AG04449 (cell line): Measurements from ENCODE around the gene PIP4K2B.
A peak's percentile ranks its signal among the peaks of the same experiment; 100 is the strongest.

ENCODE experiments used
- CTCF ChIA-PET: fragments of 350-600 bp; formaldehyde crosslinking; extraction: SDS; loops from one replicate; lab custom pipeline; 2021; ENCODE audit warnings: antibody characterized with exemption; lab: Yijun Ruan, JAX
- POLR2A ChIA-PET: fragments of 400-600, 350-600 bp; formaldehyde crosslinking; extraction: SDS; loops from one replicate; lab custom pipeline; 2020; ENCODE audit warnings: antibody characterized with exemption, inconsistent platforms; lab: Yijun Ruan, JAX
- DNase-seq: peaks from one replicate; pipeline ENCODE4 v3.0.0-alpha.2; 2010; ENCODE audit warnings: low read depth, low spot score
- H3K4me3 ChIP-seq: 2 replicates; pipeline ENCODE4 v1.5.1; 2011; ENCODE audit warnings: low read depth, mild to moderate bottlenecking, control low read depth, low read length
- CTCF ChIP-seq: IDR thresholded peaks from one replicate; pipeline ENCODE4 v1.5.1; 2011; ENCODE audit warnings: mild to moderate bottlenecking, moderate library complexity, low read length, control low read depth, inconsistent platforms; ENCODE audit not compliant: insufficient read depth; ENCODE audit errors: missing control alignments

PIP4K2B gene

GRCh38 chr17:38748149-38748891 lies 51.0 kb downstream of the PIP4K2B start, which contains the start of gene PCGF2:
Gene PCGF2 (minus strand): TSS chr17:38748336. CDS start chr17:38740402, 7,934 bp downstream.
- TF ChIP-seq CTCF, result no peak
- ChIA-PET CTCF (interaction anchor here (3.0 to 5.4 kb wide), 2 partner anchors 13 to 71 kb away, joined by 9 to 78 read pairs; no protein-coding TSS in a partner anchor), POLR2A (no interaction called here)
- peak; percentile 50 for DNase-seq
- H3K4me3 ChIP-seq, result peak within 1 kb of the TSS; percentile 88

DNA sequence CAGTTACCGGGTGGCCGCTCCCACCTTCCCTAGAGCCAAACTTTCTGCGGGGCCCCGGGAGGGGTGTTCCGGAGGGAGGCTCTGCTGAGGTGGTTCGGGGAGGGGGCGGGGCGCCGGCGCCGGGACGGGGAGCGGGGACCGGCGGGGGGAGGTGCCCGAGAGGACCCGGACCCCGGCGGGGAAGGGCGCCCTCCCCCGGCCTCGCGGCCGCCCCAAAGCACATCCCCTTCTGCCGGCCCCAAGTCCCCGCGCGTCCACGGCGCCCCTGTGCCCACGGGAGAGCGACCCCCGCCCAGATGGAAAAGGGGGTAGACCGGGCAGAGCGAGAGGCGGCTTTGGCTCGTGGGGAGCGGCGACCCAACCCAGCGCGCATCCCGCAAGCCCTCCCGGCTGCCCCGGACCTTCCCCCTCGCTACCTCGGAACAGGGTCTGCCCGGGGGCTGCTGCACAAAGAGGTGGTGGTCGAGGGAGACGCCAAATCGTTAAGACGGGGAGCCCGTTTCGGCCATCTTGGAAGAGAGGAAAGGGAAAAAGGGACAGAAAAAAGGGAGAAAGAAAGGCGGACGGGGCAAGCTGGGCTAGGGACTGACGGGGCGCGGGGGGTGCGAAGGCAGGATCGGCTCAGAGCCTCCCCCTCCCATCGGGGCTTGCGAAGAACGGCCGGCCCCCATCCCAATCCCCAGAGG lies 51.8 kb downstream of the PIP4K2B start:
- peak overlapping the region; percentile 88 for H3K4me3 ChIP-seq
- peak; percentile 14 for TF ChIP-seq CTCF
- no peak for DNase-seq
- ChIA-PET POLR2A (no interaction called here), CTCF (interaction anchor here (3.0 to 5.4 kb wide), 2 partner anchors 12 to 71 kb away, joined by 9 to 78 read pairs; no protein-coding TSS in a partner anchor)

- CTCF ChIA-PET, result interaction anchor here (0.9 to 5.4 kb wide), 5 partner anchors 12 to 70 kb away, joined by 3 to 78 read pairs (median 4); no protein-coding TSS in a partner anchor
- no peak for TF ChIP-seq CTCF
- no peak for DNase-seq
- H3K4me3 ChIP-seq, result peak overlapping the region; percentile 88
- POLR2A ChIA-PET, result interaction anchor here (1.0 kb wide), 1 partner anchor 31 kb away, joined by 4 read pairs; no protein-coding TSS in a partner anchor
These were observed 52.4 kb downstream of the PIP4K2B start for GRCh38 chr17:38746849-38747462.

DNA sequence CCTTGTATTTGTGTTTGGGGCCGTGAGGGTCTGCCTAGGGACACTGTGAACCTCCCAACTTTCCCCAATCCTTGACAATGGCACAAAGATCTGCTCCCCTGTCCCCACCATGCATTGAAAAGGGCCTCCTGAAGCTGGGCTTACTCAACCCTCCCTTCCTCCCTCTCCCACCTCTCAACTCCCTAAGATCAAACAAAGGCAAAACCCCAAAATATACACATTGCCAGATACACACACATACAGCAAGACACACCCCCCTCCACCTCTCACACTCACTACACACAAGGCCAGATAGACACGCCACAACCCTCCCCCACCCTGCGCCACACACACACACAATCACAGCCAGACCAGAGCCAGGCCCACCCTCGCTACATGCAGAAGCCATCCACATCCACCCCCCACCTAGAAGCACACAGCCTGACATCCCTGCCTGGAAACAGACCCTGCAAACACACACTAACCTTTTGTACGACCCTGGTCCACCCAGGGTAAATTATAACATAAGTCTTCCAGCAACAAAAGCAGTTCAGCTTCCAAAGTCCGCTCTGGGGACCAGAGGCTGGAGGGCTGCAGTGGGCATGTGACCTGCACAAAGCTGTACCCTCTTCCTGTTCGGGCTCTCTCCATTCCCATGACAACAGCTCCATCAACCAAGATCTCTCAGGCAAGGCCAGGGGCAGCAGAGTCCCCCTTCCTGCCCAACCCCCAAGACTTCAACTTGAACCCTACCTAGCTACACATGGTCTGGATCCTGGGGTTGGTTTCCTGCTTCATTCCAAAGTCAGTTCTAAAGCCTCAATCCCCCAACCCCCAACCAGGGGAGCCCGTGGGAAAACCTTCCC lies 53.1 kb downstream of the PIP4K2B start:
- ChIA-PET CTCF (interaction anchor here (0.9 to 5.4 kb wide), 5 partner anchors 11 to 69 kb away, joined by 3 to 78 read pairs (median 4); no protein-coding TSS in a partner anchor), POLR2A (interaction anchor here (1.0 kb wide), 1 partner anchor 30 kb away, joined by 4 read pairs; no protein-coding TSS in a partner anchor)
- no peak for DNase-seq
- no peak for TF ChIP-seq CTCF
- peak overlapping the region; percentile 88 for H3K4me3 ChIP-seq

DNA sequence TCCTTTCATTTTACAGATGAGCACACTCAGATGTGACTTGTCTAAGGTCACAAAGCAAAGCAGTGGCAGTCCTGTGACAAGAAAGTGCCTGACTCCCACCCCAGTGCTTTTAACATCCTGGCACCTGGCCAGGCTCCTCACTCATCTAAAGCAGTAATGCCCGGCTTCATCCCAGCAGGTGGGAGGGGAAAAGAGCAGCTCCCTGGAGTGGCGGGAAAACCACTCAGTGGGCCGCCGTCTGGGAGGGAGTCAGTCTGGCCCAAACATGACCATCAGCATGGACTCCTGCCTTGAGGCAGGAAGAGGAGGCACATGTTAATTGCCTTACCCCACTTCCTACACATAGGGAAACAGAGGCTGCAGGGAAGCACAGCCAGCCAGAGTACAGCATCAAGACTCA lies 53.8 kb downstream of the PIP4K2B start:
- CTCF ChIA-PET, result interaction anchor here (3.0 to 5.4 kb wide), 2 partner anchors 10 to 68 kb away, joined by 9 to 78 read pairs; no protein-coding TSS in a partner anchor
- TF ChIP-seq CTCF, result no peak
- POLR2A ChIA-PET, result no interaction called here
- no peak for DNase-seq
- peak overlapping the region; percentile 88; the same call in 1 of the 2 replicates for H3K4me3 ChIP-seq
